SJCRH30 (cell line): Measurements from ENCODE around the gene MOV10. TPM values are rescaled to one million over a fixed set of nuclear protein-coding genes. Genes with fewer than 3 reads are reported as not detected.

Source experiments
- DNase-seq, 2 experiments: peaks; one replicate each; pipeline ENCODE4 v3.0.0-alpha.2; 2015 to 2020
- H3K27ac ChIP-seq: fragments of 250-450 bp; sonication (Bioruptor Pico); 2 replicates; pipeline ENCODE4 v1.5.1; 2020; ENCODE audit warnings: mild to moderate bottlenecking, moderate library complexity
- H3K27me3 ChIP-seq: fragments of 250-450 bp; sonication (Bioruptor Pico); 2 replicates; pipeline ENCODE4 v1.5.1; 2020; ENCODE audit warnings: mild to moderate bottlenecking, moderate library complexity
- H3K36me3 ChIP-seq: fragments of 250-450 bp; sonication (Bioruptor Pico); 2 replicates; pipeline ENCODE4 v1.5.1; 2020; ENCODE audit warnings: mild to moderate bottlenecking, moderate library complexity
- H3K4me1 ChIP-seq: fragments of 250-450 bp; sonication (Bioruptor Pico); 2 replicates; pipeline ENCODE4 v1.5.1; 2020; ENCODE audit warnings: mild to moderate bottlenecking, moderate library complexity
- H3K4me3 ChIP-seq: fragments of 250-450 bp; sonication (Bioruptor Pico); 2 replicates; pipeline ENCODE4 v1.5.1; 2020; ENCODE audit warnings: mild to moderate bottlenecking, moderate library complexity
- H3K9me3 ChIP-seq: fragments of 250-450 bp; sonication (Bioruptor Pico); replicated peaks from 2 replicates; pipeline ENCODE4 v1.5.1; 2020; ENCODE audit warnings: mild to moderate bottlenecking, moderate library complexity
- total RNA-seq: library from RNA; depleted of rRNA; stranded (reverse); fragments of >200 nt; shearing (Covaris generic); gene quantifications from 2 replicates; pipeline ENCODE4 v1.2.3, GENCODE V29; 2014

The MOV10 gene
- total RNA-seq, 1 experiment from 2014 or later = 45.7 TPM

DNA sequence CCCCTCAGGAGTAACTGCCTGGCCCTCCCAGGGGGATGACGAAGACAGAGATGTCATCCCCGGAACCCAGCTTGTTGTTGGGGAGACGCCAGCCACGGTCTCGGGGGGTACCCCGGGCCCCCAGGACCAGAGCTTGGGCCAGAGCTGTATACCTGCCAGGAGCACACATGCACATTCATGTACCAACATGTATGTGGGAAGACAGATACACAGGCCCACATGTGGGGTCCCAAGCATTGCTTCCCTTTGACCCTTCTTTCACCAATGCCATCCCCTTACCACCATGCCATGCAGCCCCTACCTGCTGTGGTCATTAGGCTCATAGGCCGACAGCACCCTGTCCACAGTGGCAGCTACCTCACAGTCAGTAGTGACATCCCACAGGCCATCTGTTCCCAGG lies 35.7 kb downstream of the MOV10 start:
- DNase-seq = no peak
- no peak overlapping the region for H3K4me3 ChIP-seq

DNA sequence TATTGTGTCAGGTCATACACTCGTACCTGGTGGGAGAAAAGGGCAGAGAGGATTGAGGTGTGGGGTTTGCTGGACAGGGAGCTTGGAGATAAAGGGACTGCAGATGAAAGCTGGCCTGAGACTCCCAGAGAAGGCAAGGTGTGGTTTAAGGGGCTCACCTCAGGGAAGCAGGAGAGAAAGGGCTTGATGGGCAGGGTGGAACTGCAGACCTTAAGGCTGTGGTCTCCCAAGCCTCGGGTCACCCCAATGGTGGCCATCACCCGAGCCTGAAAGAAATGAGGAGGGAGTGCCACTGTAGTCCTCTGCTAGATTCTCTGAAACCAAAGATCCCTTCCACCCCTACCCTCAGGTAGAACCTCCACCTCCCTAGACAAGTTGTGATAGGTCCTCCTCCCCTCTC lies 36.1 kb downstream of the MOV10 start:
- no peaks in the 10 kb centered on the region for H3K27me3 ChIP-seq
- no peaks in the 10 kb centered on the region for H3K9me3 ChIP-seq
- H3K4me1 ChIP-seq = peaks cover 6% of the 10 kb centered on the region; the same call in 1 of the 2 replicates
- no peak overlapping the region for H3K27ac ChIP-seq
- no peak overlapping the region for H3K4me3 ChIP-seq
- no peak for DNase-seq
- H3K36me3 ChIP-seq = no peaks in the 10 kb centered on the region

More for the DNA sequence above, 35.7 kb downstream of the MOV10 start:
- Histone ChIP-seq H3K27me3 (no peaks in the 10 kb centered on the region), H3K9me3 (no peaks in the 10 kb centered on the region), H3K36me3 (no peaks in the 10 kb centered on the region), H3K27ac (no peak overlapping the region), H3K4me1 (peaks cover 10% of the 10 kb centered on the region; the same call in 1 of the 2 replicates)

GRCh38 chr1:112711041-112711440 lies 36.6 kb downstream of the MOV10 start:
- Histone ChIP-seq H3K27me3 (no peaks in the 10 kb centered on the region), H3K36me3 (no peaks in the 10 kb centered on the region)
- no peak for DNase-seq

DNA sequence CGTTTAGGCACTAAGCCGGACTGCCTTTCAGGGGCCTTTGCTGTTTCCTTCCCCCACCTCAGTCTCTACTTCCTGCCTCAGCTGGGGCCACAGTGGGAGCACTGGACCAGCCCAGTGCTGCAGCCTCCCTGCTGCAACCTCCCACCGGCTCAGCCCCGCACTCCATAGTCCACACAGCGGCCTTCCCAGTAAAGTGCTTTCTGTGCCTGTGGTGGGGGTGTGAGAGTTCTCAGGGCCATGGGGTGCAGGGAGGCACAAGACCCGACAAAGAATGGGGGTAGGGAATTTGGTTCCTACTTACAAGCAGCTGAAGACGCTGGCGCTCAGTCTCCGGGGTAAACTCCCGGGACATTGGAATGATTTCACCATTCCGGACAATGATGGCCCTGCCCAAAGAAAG lies 37.2 kb downstream of the MOV10 start:
- no peaks in the 10 kb centered on the region for H3K9me3 ChIP-seq
- no peaks in the 10 kb centered on the region for H3K27me3 ChIP-seq
- H3K27ac ChIP-seq = no peak overlapping the region
- H3K4me3 ChIP-seq = no peak overlapping the region
- H3K4me1 ChIP-seq = peaks cover 3% of the 10 kb centered on the region; the same call in 1 of the 2 replicates
- no peak for DNase-seq
- H3K36me3 ChIP-seq = no peaks in the 10 kb centered on the region

More at GRCh38 chr1:112711041-112711440, 36.6 kb downstream of the MOV10 start:
- H3K4me3 ChIP-seq = no peak overlapping the region
- no peak overlapping the region for H3K27ac ChIP-seq
- H3K4me1 ChIP-seq = peaks cover 3% of the 10 kb centered on the region; the same call in 1 of the 2 replicates
- H3K9me3 ChIP-seq = no peaks in the 10 kb centered on the region

GRCh38 chr1:112712191-112712590 lies 37.7 kb downstream of the MOV10 start:
- Histone ChIP-seq H3K27ac (no peak overlapping the region), H3K9me3 (no peaks in the 10 kb centered on the region)
- DNase-seq = no peak

DNA sequence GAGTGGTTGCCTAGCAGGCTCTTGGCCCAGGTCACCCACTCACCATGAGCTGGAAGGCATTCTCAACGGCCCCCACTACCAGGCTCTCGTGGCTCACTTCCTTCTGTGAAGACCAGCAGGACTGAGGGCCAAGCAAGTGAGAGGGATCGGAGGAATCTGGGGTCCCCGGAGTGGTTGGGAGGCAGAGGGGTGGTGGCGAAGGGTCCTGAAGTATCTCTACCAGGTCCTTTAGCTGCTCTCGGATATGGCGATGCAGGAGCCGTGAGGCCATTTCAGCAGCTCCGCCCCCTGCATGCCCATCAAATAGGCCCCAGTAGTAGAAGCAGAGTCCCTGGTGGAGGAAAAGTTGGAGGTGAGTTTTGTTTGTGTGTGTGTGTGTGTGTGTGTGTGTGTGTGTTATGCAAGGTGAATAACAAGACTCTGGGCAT lies 38.3 kb downstream of the MOV10 start:
- H3K36me3 ChIP-seq = no peaks in the 10 kb centered on the region
- no peak overlapping the region for H3K27ac ChIP-seq
- no peaks in the 10 kb centered on the region for H3K9me3 ChIP-seq
- H3K4me3 ChIP-seq = no peak overlapping the region
- peaks cover 3% of the 10 kb centered on the region; the same call in 1 of the 2 replicates for H3K4me1 ChIP-seq
- DNase-seq = no peak
- no peaks in the 10 kb centered on the region for H3K27me3 ChIP-seq

More at GRCh38 chr1:112712191-112712590, 37.7 kb downstream of the MOV10 start:
- H3K4me1 ChIP-seq = peaks cover 3% of the 10 kb centered on the region; the same call in 1 of the 2 replicates
- H3K27me3 ChIP-seq = no peaks in the 10 kb centered on the region
- H3K4me3 ChIP-seq = no peak overlapping the region
- H3K36me3 ChIP-seq = no peaks in the 10 kb centered on the region

DNA sequence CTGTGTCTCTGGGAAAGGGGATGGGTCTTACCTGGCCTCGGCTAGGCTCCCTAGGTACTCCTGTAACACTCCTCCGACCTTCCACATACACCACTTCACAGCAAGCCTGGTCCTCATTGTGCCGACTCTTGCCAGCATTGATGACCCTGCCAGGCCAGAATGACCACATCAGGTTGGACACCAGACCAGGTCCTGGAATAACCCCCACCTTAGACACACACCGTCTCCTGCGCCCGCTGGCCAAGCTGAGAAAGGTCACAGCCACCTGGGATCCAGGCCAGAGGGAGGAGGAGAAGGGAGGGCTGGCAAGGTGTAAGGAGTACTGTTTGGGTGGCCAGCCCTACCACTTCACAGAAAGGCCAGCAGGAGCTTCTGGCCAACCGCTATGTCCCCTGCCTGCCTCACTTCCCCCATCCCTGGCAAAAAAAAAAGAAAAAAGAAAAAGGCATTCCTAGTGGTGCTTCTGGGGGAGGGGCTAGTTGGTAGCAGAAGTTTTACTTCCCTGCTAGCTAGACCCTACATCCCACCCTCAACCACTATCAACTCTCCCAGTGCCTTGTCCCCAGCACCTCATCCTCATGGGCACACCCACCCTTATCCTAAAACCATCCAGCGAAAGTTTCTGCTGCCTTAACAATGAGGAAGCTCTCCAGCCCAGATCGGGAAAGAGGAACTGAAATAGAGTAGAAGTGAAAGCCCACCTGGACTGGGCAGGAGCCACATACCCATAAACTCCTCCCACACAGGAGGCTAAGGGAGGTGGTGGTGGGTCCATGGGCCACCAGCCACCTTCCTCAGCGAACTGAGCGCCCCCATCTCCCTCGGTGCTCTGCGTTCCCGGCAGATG lies 39.2 kb downstream of the MOV10 start:
- Histone ChIP-seq H3K4me3 (peak overlapping the region; percentile 72), H3K4me1 (peaks cover 3% of the 10 kb centered on the region; the same call in 1 of the 2 replicates), H3K27me3 (no peaks in the 10 kb centered on the region), H3K36me3 (no peaks in the 10 kb centered on the region), H3K9me3 (no peaks in the 10 kb centered on the region), H3K27ac (no peak overlapping the region)
- no peak for DNase-seq

- Histone ChIP-seq H3K9me3 (no peaks in the 10 kb centered on the region), H3K4me3 (peak overlapping the region; percentile 72), H3K36me3 (no peaks in the 10 kb centered on the region), H3K27ac (no peak overlapping the region), H3K4me1 (peaks cover 3% of the 10 kb centered on the region; the same call in 1 of the 2 replicates), H3K27me3 (no peaks in the 10 kb centered on the region)
- DNase-seq = peak in 1 of 2 experiments; percentile 39
These were observed 40.1 kb downstream of the MOV10 start for GRCh38 chr1:112714313-112715263.

- peak; percentile 93 to 95 for DNase-seq
- H3K9me3 ChIP-seq = no peaks in the 10 kb centered on the region
- H3K4me3 ChIP-seq = peak within 1 kb of the TSS; percentile 72
- H3K36me3 ChIP-seq = no peaks in the 10 kb centered on the region
- no peak within 1 kb of the TSS for H3K27ac ChIP-seq
- H3K4me1 ChIP-seq = peaks cover 3% of the 10 kb centered on the region; the same call in 1 of the 2 replicates
- H3K27me3 ChIP-seq = no peaks in the 10 kb centered on the region
These were observed 41.0 kb downstream of the MOV10 start, which contains the start of gene PPM1J for GRCh38 chr1:112715264-112716053. Gene PPM1J, minus strand, starts transcription at chr1:112715332. Its CDS starts 31 bp downstream, at chr1:112715301.

DNA sequence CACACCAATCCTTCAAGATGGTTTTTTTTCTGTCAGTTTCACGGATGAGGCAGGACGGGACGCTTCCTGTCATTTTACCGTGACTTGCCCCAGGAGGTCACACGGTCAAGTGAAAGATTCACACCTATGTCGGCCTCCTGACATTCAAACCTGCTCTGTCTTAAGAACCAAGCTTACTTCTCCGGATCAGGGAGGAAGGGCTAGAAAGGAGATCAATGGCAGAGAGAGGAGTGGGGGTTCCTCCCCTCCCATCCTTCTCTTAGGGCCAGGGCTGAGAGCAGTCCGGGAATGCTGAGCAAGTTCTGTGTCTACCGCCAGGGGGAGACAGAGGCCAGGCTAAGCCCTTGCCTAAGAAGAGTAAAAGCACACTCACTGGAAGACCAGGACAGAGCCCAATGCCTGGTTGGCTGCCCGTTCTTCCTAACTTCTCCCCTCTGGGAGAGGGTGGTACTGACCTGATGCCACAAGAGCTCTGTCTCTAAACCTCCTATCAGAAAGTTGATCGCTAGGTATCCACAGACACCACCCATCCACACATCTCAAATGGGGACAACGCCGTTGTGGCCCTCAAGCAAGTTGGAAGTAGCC lies 41.8 kb downstream of the MOV10 start:
- peak; percentile 84 to 96 for DNase-seq
- Histone ChIP-seq H3K9me3 (no peaks in the 10 kb centered on the region), H3K27ac (no peak overlapping the region), H3K4me1 (peaks cover 3% of the 10 kb centered on the region; the same call in 1 of the 2 replicates), H3K36me3 (no peaks in the 10 kb centered on the region), H3K27me3 (no peaks in the 10 kb centered on the region), H3K4me3 (peak overlapping the region; percentile 72)

DNA sequence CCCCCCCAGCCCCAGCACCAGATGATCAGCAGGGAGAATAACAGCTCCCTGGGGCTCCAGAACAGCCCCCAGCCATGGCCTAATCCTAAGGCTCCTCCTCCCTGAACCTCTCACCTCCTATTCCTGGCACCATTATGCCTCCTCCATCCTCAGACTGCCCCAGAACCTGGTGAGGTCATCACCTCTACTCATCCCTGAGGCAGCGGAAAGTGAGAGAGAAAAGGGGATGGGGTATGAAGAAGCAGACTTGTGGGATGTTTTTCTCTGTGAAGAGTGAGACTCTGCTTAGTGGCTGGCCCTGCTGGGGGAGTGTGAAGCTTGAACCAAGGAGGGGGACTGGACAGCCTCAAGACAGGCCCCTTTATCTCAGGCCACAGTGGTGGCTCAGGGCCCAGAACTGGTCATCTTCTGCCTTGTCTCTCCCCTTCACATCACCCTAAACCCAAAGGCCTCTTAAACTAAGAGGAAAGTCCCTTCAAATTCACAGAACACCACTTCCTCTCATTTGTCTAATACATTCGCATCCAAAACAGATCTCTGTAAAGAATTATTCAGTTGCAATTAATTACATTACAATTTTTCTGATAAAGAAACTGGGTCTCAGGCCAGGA lies 42.9 kb downstream of the MOV10 start:
- DNase-seq = no peak
- no peaks in the 10 kb centered on the region for H3K9me3 ChIP-seq
- no peaks in the 10 kb centered on the region for H3K27me3 ChIP-seq
- no peak overlapping the region for H3K27ac ChIP-seq
- no peaks in the 10 kb centered on the region for H3K36me3 ChIP-seq
- H3K4me3 ChIP-seq = no peak overlapping the region
- peaks cover 3% of the 10 kb centered on the region; the same call in 1 of the 2 replicates for H3K4me1 ChIP-seq

DNA sequence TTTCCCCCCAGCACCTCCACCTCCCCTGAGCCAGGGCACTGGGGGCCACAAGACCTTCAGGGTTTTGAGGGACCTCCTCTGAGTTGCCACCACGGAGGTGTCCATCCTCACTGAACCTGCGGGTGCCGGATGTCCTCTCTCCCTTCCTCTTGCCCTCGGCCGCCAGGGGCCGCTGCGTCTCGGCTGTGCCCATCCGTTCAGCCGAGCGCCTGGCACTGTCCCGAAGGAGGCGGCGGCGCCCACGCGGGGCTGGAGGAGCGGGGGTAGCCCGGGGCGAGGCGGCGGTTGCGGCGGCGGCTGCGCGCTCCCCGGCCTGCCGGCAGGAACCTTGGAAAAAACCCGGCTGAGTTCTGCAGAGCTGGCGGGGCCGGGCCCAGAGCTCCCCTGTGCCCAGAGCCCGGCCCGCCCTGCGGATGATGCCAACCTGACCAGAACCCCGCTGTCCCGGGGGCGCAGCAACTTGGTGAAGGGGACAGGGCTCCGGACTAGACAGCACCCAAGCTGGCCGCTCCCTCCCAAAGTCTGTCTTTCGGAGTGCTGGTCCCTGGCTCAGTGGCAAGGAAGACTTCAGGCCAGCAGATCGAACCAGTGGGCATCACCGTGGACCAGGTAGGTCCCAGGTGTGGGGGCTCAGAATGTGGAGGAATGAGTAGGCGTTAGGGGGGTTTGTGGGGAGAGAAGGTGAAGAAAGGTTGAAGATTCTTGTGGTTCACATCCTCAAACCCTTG lies 44.4 kb downstream of the MOV10 start:
- Histone ChIP-seq H3K27me3 (no peaks in the 10 kb centered on the region), H3K36me3 (no peaks in the 10 kb centered on the region), H3K9me3 (no peaks in the 10 kb centered on the region), H3K27ac (no peak overlapping the region), H3K4me3 (no peak overlapping the region), H3K4me1 (peaks cover 3% of the 10 kb centered on the region; the same call in 1 of the 2 replicates)
- DNase-seq = peak; percentile 73 to 76

DNA sequence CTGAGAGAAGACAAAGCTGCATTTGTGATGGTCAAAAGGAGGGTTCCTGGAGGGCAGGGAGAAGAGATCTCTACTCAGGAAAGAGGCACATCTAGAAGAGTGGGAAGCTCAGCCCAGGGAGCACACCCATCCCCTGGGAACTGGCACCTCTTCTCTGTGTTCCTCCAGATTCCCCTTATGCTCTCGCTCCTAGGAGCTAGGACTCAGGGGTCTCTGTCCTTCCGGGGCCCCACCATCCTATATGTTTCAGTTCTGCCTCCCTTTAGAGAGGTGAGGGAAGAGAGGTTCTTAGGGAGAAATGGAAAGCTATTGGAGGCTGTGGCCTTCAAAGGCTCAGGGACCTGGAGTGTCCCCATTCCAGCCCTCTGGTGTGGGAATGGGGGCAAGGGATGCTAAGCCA lies 45.2 kb downstream of the MOV10 start:
- Histone ChIP-seq H3K27ac (no peak overlapping the region), H3K4me3 (no peak overlapping the region), H3K36me3 (no peaks in the 10 kb centered on the region), H3K9me3 (no peaks in the 10 kb centered on the region), H3K27me3 (no peaks in the 10 kb centered on the region), H3K4me1 (no peaks in the 10 kb centered on the region; the same call in 1 of the 2 replicates)
- no peak for DNase-seq
